PC-9 (cell line): ENCODE data around the gene PIAS2. TPM values are rescaled to one million over a fixed set of nuclear protein-coding genes. Genes with fewer than 3 reads are reported as not detected.
A peak's percentile ranks its signal among the peaks of the same experiment; 100 is the strongest.

Experiments used
- BruUV-seq: library from RNA; stranded (reverse); fragments of 400-500 nt; replicated peaks from 2 replicates; lab custom pipeline; 2021; lab: Mats Ljungman, UMichigan
- CTCF ChIA-PET: fragments of 300-600 bp; sonication (Branson Sonifier 250); formaldehyde crosslinking; loops from one replicate; lab custom pipeline; 2022; ENCODE audit warnings: antibody characterized with exemption; lab: Charles Lee
- POLR2A ChIA-PET: fragments of 300-600 bp; sonication (Branson Sonifier 250); formaldehyde crosslinking; loops from one replicate; lab custom pipeline; 2022; ENCODE audit warnings: antibody characterized with exemption; ENCODE audit not compliant: unreplicated experiment; lab: Charles Lee
- DNase-seq, 2 experiments: peaks; one replicate each; pipeline versions ENCODE4 v3.0.0 to v3.0.0-alpha.2; 2015 to 2022; ENCODE audit warnings: mixed read lengths in 1 of 2
- H2AFZ ChIP-seq: fragments of 200-600 bp; sonication (generic); 2 replicates; pipeline ENCODE4 v1.8.1; 2017; ENCODE audit warnings: antibody characterized with exemption
- H3F3A ChIP-seq: fragments of 200-600 bp; sonication (generic); 2 replicates; pipeline ENCODE4 v1.8.1; 2017; ENCODE audit warnings: antibody characterized with exemption, mild to moderate bottlenecking, low read depth; ENCODE audit not compliant: insufficient read depth
- H3K27ac ChIP-seq: fragments of 200-600 bp; sonication (generic); 2 replicates; pipeline ENCODE4 v1.6.1; 2016; ENCODE audit warnings: mixed run types
- H3K27me3 ChIP-seq: fragments of 200-600 bp; sonication (generic); 2 replicates; pipeline ENCODE4 v1.6.1; 2016; ENCODE audit warnings: low read depth, mixed run types; ENCODE audit not compliant: insufficient read depth
- H3K36me3 ChIP-seq: fragments of 200-600 bp; sonication (generic); 2 replicates; pipeline ENCODE4 v1.6.1; 2016; ENCODE audit warnings: low read depth, mixed run types
- H3K4me1 ChIP-seq: fragments of 200-600 bp; sonication (generic); replicated peaks from 2 replicates; pipeline ENCODE4 v1.6.1; 2016; ENCODE audit warnings: mixed run types; ENCODE audit not compliant: insufficient read depth
- H3K4me2 ChIP-seq: fragments of 200-600 bp; sonication (generic); 2 replicates; pipeline ENCODE4 v1.6.1; 2017; ENCODE audit warnings: mixed run types
- H3K4me3 ChIP-seq: fragments of 200-600 bp; sonication (generic); 2 replicates; pipeline ENCODE4 v1.6.1; 2016; ENCODE audit warnings: mixed run types
- H3K79me2 ChIP-seq: fragments of 200-600 bp; sonication (generic); 2 replicates; pipeline ENCODE4 v1.6.1; 2017; ENCODE audit warnings: low read depth, mixed run types
- H3K9me2 ChIP-seq: fragments of 200-600 bp; sonication (generic); 2 replicates; pipeline ENCODE4 v1.8.1; 2017; ENCODE audit warnings: mild to moderate bottlenecking; ENCODE audit not compliant: insufficient read depth
- H3K9me3 ChIP-seq: fragments of 200-600 bp; sonication (generic); 2 replicates; pipeline ENCODE4 v1.8.1; 2016; ENCODE audit warnings: low read depth; ENCODE audit not compliant: insufficient read depth
- H4K20me1 ChIP-seq: fragments of 200-600 bp; sonication (generic); 2 replicates; pipeline ENCODE4 v1.8.1; 2017; ENCODE audit not compliant: insufficient read depth
- EZH2 ChIP-seq: fragments of 200-600 bp; sonication (generic); IDR thresholded peaks from 2 replicates; pipeline ENCODE4 v1.8.0; 2017; ENCODE audit warnings: antibody characterized with exemption, low read depth
- intact Hi-C: fragments of 100-400 bp; cut with micrococcal nuclease; formaldehyde crosslinking; loops from one replicate; pipeline ENCODE4 v1.10.0; 2022; ENCODE audit not compliant: unreplicated experiment
- total RNA-seq: library from RNA; stranded (reverse); gene quantifications from 2 replicates; pipeline ENCODE4 v1.2.3, GENCODE V29; 2021
- TF ChIP-seq, protein P1 (sequence below): fragments of 200-600 bp; sonication (generic); conservative IDR thresholded peaks from 2 replicates; pipeline ENCODE4 v1.6.1; 2017; ENCODE audit warnings: mixed run types, antibody characterized with exemption, mild to moderate bottlenecking, moderate library complexity

The PIAS2 gene
- total RNA-seq, 1 experiment from 2014 or later = 17.5 TPM

DNA sequence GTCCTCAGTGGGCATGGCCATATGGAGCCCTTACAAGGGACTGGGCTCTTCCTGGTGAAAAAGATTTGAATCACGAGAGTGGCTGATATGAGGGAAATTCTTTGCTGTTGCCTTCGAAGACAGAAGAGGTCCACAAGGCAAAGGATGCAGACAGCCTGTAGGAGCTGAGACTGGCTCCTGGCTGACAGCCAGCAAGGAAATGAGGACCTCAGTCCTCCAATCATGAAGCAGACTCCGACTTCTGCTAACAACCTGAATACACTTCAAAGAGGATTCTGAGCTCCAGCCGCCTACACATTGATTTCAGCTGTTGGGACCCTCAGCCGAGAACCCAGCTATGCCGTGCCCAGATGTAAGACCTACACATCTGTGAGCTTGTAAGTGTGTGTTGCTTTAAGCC is 157.4 kb downstream of the PIAS2 start:
- Histone ChIP-seq H3K4me2 (no peak overlapping the region), H3K9me3 (no peaks in the 10 kb centered on the region), H2AFZ (no peak overlapping the region), H4K20me1 (no peaks in the 10 kb centered on the region), H3K79me2 (no peaks in the 10 kb centered on the region), H3F3A (no peaks in the 10 kb centered on the region), H3K4me3 (no peak overlapping the region), H3K4me1 (no peaks in the 10 kb centered on the region), H3K27ac (no peak overlapping the region), H3K36me3 (no peaks in the 10 kb centered on the region), H3K9me2 (no peaks in the 10 kb centered on the region), H3K27me3 (peaks cover 42% of the 10 kb centered on the region)
- BruUV-seq = no TSS peak
- ChIA-PET CTCF (no interaction called here), POLR2A (no interaction called here)
- DNase-seq = no peak
- intact Hi-C loops = no loop called here
- no peak for TF ChIP-seq EZH2
- TF ChIP-seq, protein P1, sequence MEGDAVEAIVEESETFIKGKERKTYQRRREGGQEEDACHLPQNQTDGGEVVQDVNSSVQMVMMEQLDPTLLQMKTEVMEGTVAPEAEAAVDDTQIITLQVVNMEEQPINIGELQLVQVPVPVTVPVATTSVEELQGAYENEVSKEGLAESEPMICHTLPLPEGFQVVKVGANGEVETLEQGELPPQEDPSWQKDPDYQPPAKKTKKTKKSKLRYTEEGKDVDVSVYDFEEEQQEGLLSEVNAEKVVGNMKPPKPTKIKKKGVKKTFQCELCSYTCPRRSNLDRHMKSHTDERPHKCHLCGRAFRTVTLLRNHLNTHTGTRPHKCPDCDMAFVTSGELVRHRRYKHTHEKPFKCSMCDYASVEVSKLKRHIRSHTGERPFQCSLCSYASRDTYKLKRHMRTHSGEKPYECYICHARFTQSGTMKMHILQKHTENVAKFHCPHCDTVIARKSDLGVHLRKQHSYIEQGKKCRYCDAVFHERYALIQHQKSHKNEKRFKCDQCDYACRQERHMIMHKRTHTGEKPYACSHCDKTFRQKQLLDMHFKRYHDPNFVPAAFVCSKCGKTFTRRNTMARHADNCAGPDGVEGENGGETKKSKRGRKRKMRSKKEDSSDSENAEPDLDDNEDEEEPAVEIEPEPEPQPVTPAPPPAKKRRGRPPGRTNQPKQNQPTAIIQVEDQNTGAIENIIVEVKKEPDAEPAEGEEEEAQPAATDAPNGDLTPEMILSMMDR = no peak

DNA sequence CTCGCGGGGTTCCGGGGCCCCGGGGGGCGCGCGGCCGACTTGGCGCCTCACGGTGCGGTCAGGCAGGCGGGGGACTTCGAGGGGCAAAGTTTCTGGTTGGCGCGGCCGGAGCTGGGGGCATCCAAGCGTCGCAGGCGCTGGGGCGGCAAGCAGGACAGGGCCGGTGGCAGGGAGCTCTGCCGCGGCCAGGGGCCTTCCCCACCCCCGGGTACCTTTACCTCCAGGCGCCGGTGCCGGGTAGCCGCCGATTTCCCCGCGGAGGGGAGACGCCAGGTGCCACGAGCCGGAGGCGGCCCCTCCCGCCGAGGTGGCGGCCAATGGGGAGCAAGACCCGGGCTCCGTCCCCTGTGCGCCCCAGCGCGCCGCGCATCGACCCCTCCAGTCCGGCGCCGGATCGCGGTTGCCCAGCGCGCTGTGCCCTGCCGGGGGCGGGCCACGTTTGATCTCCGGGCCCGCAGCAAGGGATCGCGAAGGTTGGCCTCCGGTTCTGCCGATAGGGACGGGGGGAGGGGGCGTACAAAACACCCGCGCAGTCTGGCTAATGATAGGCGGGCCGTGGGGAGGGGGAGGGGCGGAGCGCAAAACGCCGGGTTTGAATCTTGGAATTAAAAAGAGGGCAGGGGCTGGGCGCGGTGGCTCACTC is 160.6 kb downstream of the PIAS2 start, which contains the start of gene ST8SIA5:
Gene ST8SIA5 (minus strand): TSS at position 495 of the 643 bp plus-strand sequence. CDS start 545 bp downstream, outside the sequence.
- CTCF ChIA-PET = no interaction called here
- no peaks in the 10 kb centered on the region for H3K36me3 ChIP-seq
- no TSS peak for BruUV-seq
- POLR2A ChIA-PET = no interaction called here
- no peaks in the 10 kb centered on the region for H3K9me3 ChIP-seq
- no peaks in the 10 kb centered on the region for H3K4me1 ChIP-seq
- no peak within 1 kb of the TSS for H3K4me2 ChIP-seq
- peaks cover 39% of the 10 kb centered on the region for H3K27me3 ChIP-seq
- no peak within 1 kb of the TSS for H3K4me3 ChIP-seq
- H3K79me2 ChIP-seq = no peaks in the 10 kb centered on the region
- no peak within 1 kb of the TSS for H3K27ac ChIP-seq
- no peak within 1 kb of the TSS for H2AFZ ChIP-seq
- TF ChIP-seq, protein P1 = no peak
- no peak for TF ChIP-seq EZH2
- intact Hi-C loops = no loop called here
- H4K20me1 ChIP-seq = no peaks in the 10 kb centered on the region
- H3K9me2 ChIP-seq = no peaks in the 10 kb centered on the region
- H3F3A ChIP-seq = no peaks in the 10 kb centered on the region
- DNase-seq = peak in 1 of 2 experiments; percentile 5

DNA sequence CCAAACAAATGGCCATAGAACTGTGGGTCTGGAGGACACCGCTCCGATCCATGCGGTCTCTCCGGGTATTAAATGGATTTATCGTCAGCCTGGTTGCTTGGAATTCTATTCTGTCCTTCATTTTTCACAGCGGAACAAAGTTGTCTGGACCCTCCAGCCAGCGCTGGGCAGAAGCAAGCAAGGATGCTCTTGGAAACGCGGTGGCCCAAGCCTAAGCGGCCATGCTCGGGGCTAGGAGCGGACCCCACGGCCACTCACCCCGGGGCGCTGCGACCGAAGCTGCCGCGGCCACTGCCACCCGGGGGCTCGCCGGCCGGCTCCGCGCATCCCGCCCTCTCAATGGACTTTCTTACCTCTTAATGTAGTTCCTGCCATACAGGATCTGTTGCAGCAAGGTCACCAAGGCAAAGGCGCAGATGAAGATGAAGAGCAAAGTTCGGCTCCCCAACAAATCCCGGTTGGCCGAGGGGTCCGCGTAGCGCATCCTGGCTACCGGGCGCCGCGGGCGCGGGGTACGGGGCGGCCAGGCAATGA is 161.2 kb downstream of the PIAS2 start:
- H3K9me3 ChIP-seq = no peaks in the 10 kb centered on the region
- DNase-seq = peak in 1 of 2 experiments; percentile 18
- H3K4me1 ChIP-seq = no peaks in the 10 kb centered on the region
- TF ChIP-seq, protein P1 = no peak
- H2AFZ ChIP-seq = no peak overlapping the region
- no peak overlapping the region for H3K4me2 ChIP-seq
- ChIA-PET POLR2A (no interaction called here), CTCF (no interaction called here)
- H3F3A ChIP-seq = no peaks in the 10 kb centered on the region
- intact Hi-C loops = no loop called here
- BruUV-seq = no TSS peak
- no peaks in the 10 kb centered on the region for H3K79me2 ChIP-seq
- H3K4me3 ChIP-seq = no peak overlapping the region
- H3K9me2 ChIP-seq = no peaks in the 10 kb centered on the region
- peaks cover 39% of the 10 kb centered on the region for H3K27me3 ChIP-seq
- no peaks in the 10 kb centered on the region for H3K36me3 ChIP-seq
- no peak overlapping the region for H3K27ac ChIP-seq
- H4K20me1 ChIP-seq = no peaks in the 10 kb centered on the region
